Activated T-helper 2 cell treated with anti-CD3 and anti-CD28 coated beads, Interferon-gamma antibody, Interleukin-2, Interleukin-4, amounts not matched to agents 10 μg/mL and 5 μg/mL and 100 μg/mL, durations not matched to agents 14 hours and 24 hours and 36 hours (primary cell): ENCODE results near the gene JAG1. TPM values are rescaled to one million over a fixed set of nuclear protein-coding genes. Genes with fewer than 3 reads are reported as not detected.

Experiments used
- DNase-seq: peaks from one replicate; pipeline ENCODE4 v3.0.0; 2021; ENCODE audit warnings: low spot score
- H3K27ac Mint-ChIP-seq: one replicate; pipeline ENCODE4 v1.8.0; 2021; ENCODE audit warnings: mixed read lengths
- H3K27me3 Mint-ChIP-seq: one replicate; pipeline ENCODE4 v1.8.0; 2021; ENCODE audit warnings: low read depth, mixed read lengths
- H3K36me3 Mint-ChIP-seq: one replicate; pipeline ENCODE4 v1.8.0; 2021; ENCODE audit warnings: low read depth, mixed read lengths
- H3K4me1 Mint-ChIP-seq: one replicate; pipeline ENCODE4 v1.8.0; 2021; ENCODE audit warnings: low read depth, mixed read lengths
- H3K4me3 Mint-ChIP-seq: one replicate; pipeline ENCODE4 v1.8.0; 2021; ENCODE audit warnings: low read depth, mild to moderate bottlenecking, moderate library complexity, mixed read lengths
- H3K9me3 Mint-ChIP-seq: one replicate; pipeline ENCODE4 v1.8.0; 2021; ENCODE audit warnings: mixed read lengths
- intact Hi-C: fragments of 100-400 bp; cut with micrococcal nuclease; formaldehyde crosslinking; loops from one replicate; pipeline ENCODE4 v1.15.1; 2023
- total RNA-seq: library from RNA; stranded (reverse); gene quantifications from 2 replicates; pipeline ENCODE4 v1.2.3, GENCODE V29; 2022

JAG1 gene
- total RNA-seq, 1 donor from 2014 or later = 2.8 TPM

GRCh38 chr20:10643560-10643873 lies 30.3 kb downstream of the JAG1 start:
- DNase-seq = no peak
- H3K27ac Mint-ChIP-seq = no peak overlapping the region
- peaks cover 8% of the 10 kb centered on the region for H3K4me1 Mint-ChIP-seq
- peaks cover 6% of the 10 kb centered on the region for H3K36me3 Mint-ChIP-seq
- no peak overlapping the region for H3K4me3 Mint-ChIP-seq
- H3K27me3 Mint-ChIP-seq = peaks cover 7% of the 10 kb centered on the region
- intact Hi-C loops = no loop called here
- no peaks in the 10 kb centered on the region for H3K9me3 Mint-ChIP-seq

GRCh38 chr20:10642856-10643559 lies 30.8 kb downstream of the JAG1 start:
- Mint-ChIP-seq H3K27me3 (peaks cover 4% of the 10 kb centered on the region), H3K27ac (no peak overlapping the region), H3K36me3 (peaks cover 6% of the 10 kb centered on the region), H3K9me3 (no peaks in the 10 kb centered on the region), H3K4me3 (no peak overlapping the region), H3K4me1 (peaks cover 8% of the 10 kb centered on the region)
- DNase-seq = no peak
- intact Hi-C loops = no loop called here

GRCh38 chr20:10641893-10642292 lies 31.9 kb downstream of the JAG1 start:
- intact Hi-C loops = no loop called here
- Mint-ChIP-seq H3K4me1 (peaks cover 8% of the 10 kb centered on the region), H3K4me3 (no peak overlapping the region)

GRCh38 chr20:10641467-10641866 lies 32.3 kb downstream of the JAG1 start:
- Mint-ChIP-seq H3K4me1 (peaks cover 8% of the 10 kb centered on the region), H3K4me3 (no peak overlapping the region), H3K27ac (no peak overlapping the region), H3K36me3 (peaks cover 6% of the 10 kb centered on the region), H3K27me3 (no peaks in the 10 kb centered on the region), H3K9me3 (no peaks in the 10 kb centered on the region)
- no peak for DNase-seq
- intact Hi-C loops = no loop called here

More at GRCh38 chr20:10641893-10642292, 31.9 kb downstream of the JAG1 start:
- H3K9me3 Mint-ChIP-seq = no peaks in the 10 kb centered on the region
- H3K27ac Mint-ChIP-seq = no peak overlapping the region
- H3K27me3 Mint-ChIP-seq = no peaks in the 10 kb centered on the region
- DNase-seq = no peak
- H3K36me3 Mint-ChIP-seq = peaks cover 6% of the 10 kb centered on the region

GRCh38 chr20:10640897-10641296 lies 32.9 kb downstream of the JAG1 start:
- Mint-ChIP-seq H3K27me3 (no peaks in the 10 kb centered on the region), H3K4me3 (no peak overlapping the region), H3K4me1 (peaks cover 8% of the 10 kb centered on the region), H3K27ac (no peak overlapping the region), H3K36me3 (peaks cover 6% of the 10 kb centered on the region), H3K9me3 (no peaks in the 10 kb centered on the region)
- DNase-seq = no peak
- intact Hi-C loops = no loop called here

GRCh38 chr20:10639737-10640556 lies 33.9 kb downstream of the JAG1 start:
- H3K36me3 Mint-ChIP-seq = peaks cover 6% of the 10 kb centered on the region
- H3K9me3 Mint-ChIP-seq = no peaks in the 10 kb centered on the region
- H3K27ac Mint-ChIP-seq = no peak overlapping the region
- no peaks in the 10 kb centered on the region for H3K27me3 Mint-ChIP-seq
- H3K4me1 Mint-ChIP-seq = peaks cover 7% of the 10 kb centered on the region
- intact Hi-C loops = no loop called here
- H3K4me3 Mint-ChIP-seq = no peak overlapping the region
- DNase-seq = no peak

GRCh38 chr20:10639077-10639736 lies 34.6 kb downstream of the JAG1 start:
- no peak overlapping the region for H3K4me3 Mint-ChIP-seq
- H3K9me3 Mint-ChIP-seq = no peaks in the 10 kb centered on the region
- intact Hi-C loops = no loop called here
- H3K4me1 Mint-ChIP-seq = peaks cover 1% of the 10 kb centered on the region
- no peak overlapping the region for H3K27ac Mint-ChIP-seq
- no peaks in the 10 kb centered on the region for H3K27me3 Mint-ChIP-seq
- peaks cover 6% of the 10 kb centered on the region for H3K36me3 Mint-ChIP-seq
- DNase-seq = no peak

- intact Hi-C loops = no loop called here
- Mint-ChIP-seq H3K27me3 (no peaks in the 10 kb centered on the region), H3K9me3 (no peaks in the 10 kb centered on the region), H3K4me1 (no peaks in the 10 kb centered on the region), H3K4me3 (no peak overlapping the region), H3K27ac (no peak overlapping the region), H3K36me3 (peaks cover 6% of the 10 kb centered on the region)
- no peak for DNase-seq
Observed at GRCh38 chr20:10637563-10637962, 36.2 kb downstream of the JAG1 start.

GRCh38 chr20:10637031-10637559 lies 36.7 kb downstream of the JAG1 start:
- DNase-seq = no peak
- Mint-ChIP-seq H3K4me3 (no peak overlapping the region), H3K9me3 (no peaks in the 10 kb centered on the region), H3K36me3 (peaks cover 6% of the 10 kb centered on the region), H3K4me1 (no peaks in the 10 kb centered on the region), H3K27me3 (no peaks in the 10 kb centered on the region), H3K27ac (no peak overlapping the region)
- intact Hi-C loops = no loop called here

GRCh38 chr20:10636326-10636818 lies 37.4 kb downstream of the JAG1 start:
- Mint-ChIP-seq H3K4me1 (no peaks in the 10 kb centered on the region), H3K36me3 (peaks cover 6% of the 10 kb centered on the region), H3K9me3 (no peaks in the 10 kb centered on the region), H3K4me3 (no peak overlapping the region), H3K27ac (no peak overlapping the region), H3K27me3 (no peaks in the 10 kb centered on the region)
- DNase-seq = no peak
- intact Hi-C loops = no loop called here

- intact Hi-C loops = no loop called here
- Mint-ChIP-seq H3K9me3 (no peaks in the 10 kb centered on the region), H3K4me3 (no peak overlapping the region), H3K36me3 (peaks cover 1% of the 10 kb centered on the region), H3K4me1 (no peaks in the 10 kb centered on the region), H3K27ac (no peak overlapping the region), H3K27me3 (no peaks in the 10 kb centered on the region)
- DNase-seq = no peak
Observed at GRCh38 chr20:10635476-10636208, 38.2 kb downstream of the JAG1 start.

GRCh38 chr20:10634683-10635411 lies 39.0 kb downstream of the JAG1 start:
- intact Hi-C loops = no loop called here
- Mint-ChIP-seq H3K4me3 (no peak overlapping the region), H3K4me1 (no peaks in the 10 kb centered on the region), H3K9me3 (no peaks in the 10 kb centered on the region), H3K27ac (no peak overlapping the region), H3K27me3 (no peaks in the 10 kb centered on the region), H3K36me3 (no peaks in the 10 kb centered on the region)
- no peak for DNase-seq
